NCI-H82 treated with DMSO at 0.1 percent for 48 hours (cell line): ENCODE results near the gene RERE.
"Not testable (repeated sequence)": the region's sequence is repeated elsewhere in the genome, so short reads cannot be mapped to it uniquely, and the experiment has no call there.

Source experiments
- DNase-seq: peaks from one replicate; lab custom pipeline; 2025; ENCODE audit not compliant: unreplicated experiment; lab: John Stamatoyannopoulos, UW

The RERE gene

DNA sequence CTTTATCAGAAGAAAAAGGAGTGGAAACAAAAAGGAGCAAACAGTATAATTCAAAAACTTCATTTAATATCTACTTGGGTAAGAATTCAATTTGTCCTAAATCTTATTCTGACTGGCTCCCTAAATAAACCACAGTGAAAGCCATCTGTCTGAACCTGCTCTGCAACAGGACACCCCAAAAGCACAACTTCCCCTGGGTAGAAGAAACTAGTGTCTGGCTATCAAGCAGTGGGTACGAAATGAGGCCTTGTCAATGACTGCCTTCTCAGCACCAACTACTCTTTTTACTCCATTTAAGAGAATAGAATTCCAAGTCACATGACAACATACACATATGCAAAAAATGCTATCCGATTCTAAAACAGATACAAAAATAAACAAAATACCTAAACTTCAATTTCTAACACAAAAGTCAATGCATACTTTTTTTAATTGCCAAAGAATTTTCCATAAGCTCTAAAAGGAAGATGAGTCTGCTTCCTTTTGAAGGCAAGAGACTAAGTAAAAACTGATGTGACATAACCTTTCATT is 292.7 kb downstream of the RERE start:
- no peak for DNase-seq

DNA sequence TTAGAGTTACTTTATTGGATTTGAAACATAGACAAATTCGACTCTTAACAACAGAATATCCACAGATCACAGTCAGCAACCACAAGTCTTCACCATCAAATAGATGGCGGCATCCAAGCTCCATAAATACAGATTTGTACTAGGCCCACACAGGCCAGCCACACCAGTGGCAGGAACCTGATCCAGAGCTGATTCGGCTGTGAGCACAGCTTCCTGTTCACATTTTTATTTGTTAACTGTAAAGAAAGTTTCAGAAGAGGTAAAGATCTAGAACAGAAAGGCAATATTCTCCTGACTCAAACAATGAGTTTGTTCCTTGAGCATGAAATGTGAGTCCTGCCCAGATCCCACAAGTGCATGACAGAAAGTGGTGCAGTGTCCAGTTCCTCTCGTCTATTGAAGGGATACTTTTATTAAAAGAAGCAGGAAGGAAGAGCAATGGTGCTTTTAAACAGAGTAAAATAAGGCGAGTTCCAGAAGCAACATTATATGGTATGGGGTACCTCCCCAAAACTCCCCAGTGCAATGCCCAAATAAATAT is 293.7 kb downstream of the RERE start:
- no peak for DNase-seq

DNA sequence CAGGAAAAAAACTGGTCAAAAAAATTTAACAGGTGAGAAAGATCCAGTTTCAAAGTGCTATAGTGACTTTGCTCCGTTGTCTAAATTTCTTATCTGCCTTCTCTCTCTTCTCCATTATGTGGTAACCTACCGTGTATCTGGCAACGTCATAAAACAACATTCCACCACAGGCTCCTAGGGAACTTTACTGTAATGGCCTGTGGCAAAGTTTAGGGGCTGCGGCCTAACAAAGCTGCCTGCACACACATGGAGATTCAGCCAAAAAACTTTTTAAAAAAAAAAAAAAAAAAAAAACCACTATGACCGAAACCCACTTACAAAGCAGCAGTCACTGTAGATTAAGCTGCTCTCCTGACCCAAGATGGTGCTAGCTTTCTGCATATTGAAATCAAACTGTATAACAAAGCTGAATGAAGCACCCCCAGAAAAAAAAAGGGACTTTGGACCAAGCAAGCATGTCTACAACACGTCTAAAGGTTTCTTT is 296.9 kb downstream of the RERE start:
- no peak for DNase-seq

DNA sequence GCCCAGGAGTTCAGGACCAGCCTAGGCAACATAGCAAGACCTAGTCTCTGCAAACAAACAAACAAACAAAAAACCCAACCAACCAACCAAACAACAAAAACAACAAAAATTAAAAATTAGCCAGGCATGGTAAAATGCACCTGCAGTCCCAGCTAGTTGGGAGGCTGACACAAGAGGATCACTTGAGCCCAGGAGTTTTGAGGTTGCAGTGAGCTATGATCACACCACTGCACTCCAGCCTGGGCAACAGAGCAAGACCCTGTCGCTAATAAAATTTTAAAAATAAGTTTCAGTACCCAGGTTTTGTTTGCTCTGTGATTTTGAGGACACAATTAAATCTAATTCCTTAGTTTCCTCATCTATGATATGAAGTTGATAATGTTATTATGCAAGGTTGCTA is 298.3 kb downstream of the RERE start:
- no peak for DNase-seq

DNA sequence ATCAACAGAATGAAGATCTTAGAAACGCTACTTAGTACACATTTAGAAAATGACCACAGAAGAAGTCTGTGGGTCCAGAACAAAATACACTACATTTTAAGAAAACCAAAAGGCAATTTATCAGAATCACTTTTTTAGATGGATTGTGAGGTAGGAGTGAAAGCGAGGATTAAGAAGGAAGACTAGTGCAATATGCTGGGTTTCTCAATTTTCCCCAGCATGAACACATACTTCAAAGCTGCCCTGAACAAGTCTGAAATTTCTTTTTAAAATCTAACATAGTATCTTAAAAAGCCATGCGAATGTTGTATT is 299.0 kb downstream of the RERE start:
- no peak for DNase-seq

DNA sequence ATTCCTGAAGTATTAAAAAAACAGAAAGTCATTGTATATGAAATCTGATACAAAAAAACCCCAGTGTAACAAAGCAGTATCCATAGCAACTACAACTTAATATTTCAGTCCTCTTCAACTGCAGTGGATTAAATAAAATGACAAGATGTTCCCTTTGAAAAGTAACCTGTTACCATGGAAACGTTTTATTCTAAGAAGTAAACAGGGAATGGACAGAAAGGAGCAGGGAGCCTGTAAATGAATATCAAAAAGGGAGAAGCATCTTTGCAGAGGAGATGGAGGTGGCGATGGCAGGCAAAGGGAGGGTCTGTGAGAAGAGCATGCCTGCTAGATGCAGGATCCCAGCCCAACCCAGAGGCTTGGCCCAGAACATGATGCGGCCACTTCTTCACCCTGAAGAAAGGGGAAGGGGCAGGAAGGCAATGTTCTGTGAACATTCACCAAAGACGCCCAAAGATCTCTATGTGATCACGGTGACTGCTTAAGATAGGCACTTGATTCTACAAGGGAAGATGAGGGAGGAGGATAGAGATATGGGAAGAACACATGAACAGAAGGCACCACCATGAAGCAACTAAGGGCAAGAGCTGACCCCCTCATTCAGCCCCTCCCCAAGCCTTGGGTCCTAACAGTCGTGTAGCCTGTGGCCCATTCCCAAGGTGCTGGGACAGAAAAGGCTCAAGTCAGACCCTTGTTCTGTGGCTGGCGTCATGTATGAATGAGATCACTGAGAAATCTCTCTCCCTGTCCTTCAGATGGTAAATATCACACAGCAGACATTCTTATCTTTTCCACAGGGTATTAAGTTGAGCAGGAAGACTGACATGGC is 299.6 kb downstream of the RERE start:
- DNase-seq, result peak; percentile 69

DNA sequence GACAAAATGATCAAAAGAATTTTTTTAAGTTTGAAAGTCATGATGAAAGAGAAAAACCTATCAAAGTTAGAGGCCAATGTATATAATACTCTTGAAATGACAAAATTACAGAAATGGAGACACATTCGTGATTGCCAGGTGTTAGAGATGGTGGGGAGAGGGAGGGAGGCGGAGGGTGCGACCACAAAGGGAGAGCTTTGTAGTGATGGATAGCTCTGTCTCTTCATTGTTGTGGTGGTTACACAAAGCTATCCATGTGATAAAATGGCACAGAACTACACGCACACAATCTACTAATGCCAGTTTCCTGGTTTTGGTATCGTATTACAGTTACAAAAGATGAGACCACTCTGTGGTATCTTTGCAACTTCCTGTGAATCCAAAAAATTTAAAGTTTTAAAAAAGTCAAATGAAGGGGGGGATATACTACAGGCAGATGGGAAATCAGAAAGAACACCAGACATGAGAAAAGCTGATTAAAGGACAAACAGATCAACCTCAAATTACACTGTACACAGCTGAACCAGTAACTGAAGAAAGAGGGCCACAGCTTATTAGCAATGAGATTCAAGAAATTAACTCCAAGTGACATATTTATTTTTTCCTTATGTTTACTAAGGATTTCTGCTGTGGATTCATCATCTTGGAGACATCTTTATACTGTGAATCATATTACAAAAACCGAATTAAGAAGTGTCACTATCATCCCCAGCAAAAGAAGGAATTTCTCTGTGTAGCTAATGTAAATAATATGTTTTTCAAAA is 300.5 kb downstream of the RERE start:
- peak; percentile 98 for DNase-seq

DNA sequence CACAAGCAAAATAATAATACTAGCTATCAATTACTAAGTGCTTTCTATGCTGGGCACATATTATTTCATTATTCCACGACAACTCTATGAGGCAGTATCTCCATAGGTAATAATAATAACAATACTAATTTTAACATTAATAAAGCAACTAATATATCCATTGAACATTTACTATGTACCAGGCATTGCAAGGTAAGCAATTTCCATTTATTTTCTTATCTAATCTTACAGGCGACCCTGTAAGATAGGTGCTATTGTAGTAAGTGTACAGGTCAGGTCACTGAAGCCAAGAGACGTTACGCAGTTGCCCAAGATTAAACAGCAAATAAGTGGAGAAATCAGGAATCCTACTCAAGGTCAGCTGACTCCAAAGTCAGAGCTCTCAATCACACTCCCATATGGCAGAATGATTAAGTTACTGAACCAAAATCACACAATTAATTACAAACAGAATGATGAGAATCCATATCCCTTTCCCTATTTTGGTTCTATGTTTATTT is 301.1 kb downstream of the RERE start:
- DNase-seq, result peak; percentile 73

DNA sequence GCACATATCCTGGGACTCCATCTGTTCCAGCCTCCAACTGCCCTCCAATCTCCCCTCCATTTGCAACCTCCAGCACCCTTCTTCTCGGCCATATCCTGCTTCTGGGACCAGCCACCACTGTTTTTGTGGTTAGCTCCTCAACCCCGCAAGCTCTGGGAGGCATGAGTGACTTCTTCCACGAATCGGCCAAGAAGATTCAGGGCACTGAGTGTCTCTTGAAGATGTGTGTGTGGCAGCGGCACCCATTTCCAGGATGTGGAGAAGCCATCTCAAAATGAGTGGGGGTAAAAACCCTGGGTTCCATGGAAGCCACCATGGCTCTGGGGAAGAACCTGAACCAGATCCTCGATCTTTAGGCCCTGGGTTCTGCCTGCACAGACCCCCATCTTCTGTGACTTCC is 304.9 kb downstream of the RERE start:
- no peak for DNase-seq

DNA sequence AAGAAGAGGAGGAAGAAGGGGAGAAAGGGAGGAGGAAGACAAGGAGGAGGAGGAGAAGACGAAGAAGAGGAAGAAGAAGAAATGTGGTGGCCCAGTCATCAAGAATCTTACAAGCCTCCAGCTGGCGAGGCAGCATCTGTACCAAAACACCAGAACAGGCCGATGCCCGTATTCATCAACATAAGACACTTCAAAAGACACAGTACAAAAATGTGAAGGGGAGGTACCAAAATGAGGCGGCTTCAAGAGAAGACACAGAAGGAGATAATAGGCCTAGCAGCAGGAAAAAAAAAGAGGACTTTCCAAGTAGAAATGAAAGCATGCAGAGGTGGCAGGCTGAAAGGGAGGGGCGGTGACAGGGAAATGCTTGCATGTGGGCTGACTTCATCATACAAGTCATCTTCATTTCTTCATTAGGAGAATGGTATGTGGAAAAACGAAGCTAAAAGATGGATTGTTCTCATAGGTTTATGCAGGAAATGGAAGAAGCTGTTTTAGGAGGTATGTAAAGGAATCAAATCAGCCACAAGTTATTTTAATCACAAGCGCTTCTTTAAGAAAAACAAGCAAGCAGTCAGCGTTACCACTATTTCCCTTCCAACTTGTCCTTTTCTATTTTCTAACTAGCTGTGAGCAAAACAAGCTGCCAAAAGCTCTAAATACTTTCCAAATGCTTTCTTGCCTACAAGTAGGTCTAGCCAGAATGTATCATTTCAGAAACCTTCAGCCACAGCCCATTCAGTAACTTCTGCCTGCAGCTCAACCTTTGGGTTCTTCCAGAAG is 307.2 kb downstream of the RERE start:
- no peak for DNase-seq

DNA sequence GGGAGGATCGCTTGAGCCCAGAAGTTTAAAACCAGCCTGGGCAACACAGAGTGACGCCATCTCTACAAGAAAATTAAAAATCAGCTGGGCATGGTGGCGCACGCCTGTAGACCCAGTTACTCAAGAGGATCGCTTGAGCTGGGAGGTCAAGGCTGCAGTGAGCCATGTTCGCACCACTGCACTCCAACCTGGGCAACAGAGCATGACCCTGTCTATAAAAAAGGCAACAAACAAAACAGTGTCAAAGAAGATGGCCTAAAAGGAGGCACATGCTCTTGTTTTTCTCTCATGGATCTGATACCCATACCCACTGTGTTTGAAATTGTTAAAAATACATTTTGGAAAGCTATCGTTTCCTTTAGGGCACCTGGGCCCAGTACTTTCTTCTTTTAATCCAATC is 307.9 kb downstream of the RERE start:
- DNase-seq, result no peak

DNA sequence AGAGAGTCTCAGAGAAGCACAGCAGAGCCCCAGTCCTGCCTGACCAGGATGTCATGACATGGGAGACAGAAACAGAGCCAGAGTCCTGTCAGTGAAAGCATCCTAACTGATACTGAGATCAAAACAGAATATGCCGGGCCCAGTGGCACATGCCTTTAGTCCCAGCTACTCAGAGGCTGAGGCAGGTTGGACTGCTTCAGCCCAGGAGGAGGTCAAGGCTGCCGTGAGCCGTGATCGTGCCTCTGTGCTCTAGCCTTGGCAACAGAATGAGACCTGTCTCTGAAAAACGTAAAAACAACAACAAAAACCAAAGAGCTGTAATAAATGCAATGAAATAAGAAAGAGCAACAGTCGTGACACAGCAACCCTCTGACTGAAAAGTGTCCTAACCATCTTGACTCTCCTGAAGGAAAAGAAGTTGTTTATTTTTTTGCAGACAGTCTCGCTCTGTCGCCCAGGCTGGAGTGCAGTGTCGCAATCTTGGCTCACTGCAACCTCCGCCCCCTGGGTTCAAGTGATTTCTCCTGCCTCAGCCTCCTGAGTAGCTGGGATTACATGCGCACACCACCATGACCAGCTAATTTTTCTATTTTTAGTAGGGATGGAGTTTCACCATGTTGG is 310.3 kb downstream of the RERE start:
- DNase-seq, result no peak

DNA sequence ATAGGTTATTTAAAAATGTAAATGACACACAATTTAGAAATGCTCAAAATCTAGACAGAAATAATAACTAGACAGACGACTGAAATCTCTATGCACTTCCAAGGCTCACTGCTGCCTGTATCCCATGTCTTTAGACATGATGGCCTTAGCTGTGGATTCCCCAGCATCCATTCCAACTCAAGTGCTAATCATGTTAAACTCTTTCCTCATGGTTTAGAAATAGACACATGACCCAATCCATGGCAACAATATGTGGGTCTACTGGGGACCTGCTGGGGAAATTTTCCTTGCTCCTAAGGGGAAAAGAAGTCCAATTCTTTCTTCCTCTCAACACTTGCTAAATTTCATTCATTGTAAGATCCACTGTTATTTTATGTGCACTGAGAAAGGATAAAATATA is 311.0 kb downstream of the RERE start:
- DNase-seq, result no peak

DNA sequence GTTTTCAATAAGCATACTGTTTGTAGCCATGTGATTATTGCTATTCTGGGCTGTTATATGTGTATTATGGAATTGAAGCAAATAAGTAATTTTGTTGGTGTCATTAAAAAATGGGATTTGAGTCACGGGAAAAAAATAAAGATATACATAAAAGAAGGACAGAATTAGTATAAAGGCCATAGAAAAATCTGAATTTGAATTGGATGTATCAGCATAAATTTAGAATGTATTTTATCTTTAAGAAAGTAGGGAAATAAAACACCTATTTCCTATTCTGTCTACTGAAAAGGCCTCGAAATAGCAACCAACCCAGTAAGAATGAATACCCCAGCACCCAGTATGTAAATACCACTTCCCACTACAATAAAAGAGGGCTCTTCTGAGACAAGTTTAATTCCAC is 313.6 kb downstream of the RERE start:
- DNase-seq, result no peak

DNA sequence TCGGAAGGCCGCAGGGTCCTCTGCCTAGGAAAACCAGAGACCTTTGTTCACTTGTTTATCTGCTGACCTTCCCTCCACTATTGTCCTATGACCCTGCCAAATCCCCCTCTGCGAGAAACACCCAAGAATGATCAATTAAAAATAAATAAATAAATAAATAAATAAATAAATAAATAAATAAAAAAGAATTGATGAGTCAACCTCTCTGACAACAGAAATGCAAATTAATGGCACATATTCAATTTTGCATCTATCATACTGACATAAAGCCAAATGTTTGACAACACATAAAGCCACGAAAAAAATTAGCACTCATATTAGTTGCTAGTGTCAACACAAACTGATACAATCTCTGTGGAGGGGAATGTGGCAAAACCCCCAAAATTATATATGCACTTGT is 314.5 kb downstream of the RERE start:
- DNase-seq, result not testable (repeated sequence)

DNA sequence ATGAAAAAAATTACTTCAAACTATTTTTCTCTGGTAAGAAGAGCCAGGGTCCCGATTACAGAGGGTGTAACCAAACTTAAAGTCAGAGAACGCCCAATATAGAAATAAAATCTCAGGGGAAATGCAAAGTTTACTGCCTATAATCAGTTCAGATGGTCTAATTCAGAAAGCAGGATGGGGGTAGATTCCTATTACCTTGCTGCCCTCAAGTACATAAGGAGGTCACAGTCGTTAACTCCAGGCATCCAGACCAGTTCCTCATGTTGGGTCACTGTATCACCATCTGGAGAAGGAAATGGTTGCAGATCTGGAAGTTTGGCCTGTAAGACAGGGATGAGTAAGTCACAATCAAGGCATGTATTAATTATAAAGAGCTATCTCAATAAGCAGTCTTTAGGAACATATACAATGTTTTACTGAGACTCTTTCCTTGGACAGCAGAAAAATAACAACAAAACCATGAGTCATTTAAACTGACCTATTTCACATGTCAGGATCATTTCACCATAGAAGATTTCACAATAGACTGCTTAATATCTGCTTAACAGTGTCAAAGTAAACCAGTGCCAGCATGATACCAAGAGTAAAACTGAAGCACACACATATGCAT is 320.1 kb downstream of the RERE start:
- no peak for DNase-seq

DNA sequence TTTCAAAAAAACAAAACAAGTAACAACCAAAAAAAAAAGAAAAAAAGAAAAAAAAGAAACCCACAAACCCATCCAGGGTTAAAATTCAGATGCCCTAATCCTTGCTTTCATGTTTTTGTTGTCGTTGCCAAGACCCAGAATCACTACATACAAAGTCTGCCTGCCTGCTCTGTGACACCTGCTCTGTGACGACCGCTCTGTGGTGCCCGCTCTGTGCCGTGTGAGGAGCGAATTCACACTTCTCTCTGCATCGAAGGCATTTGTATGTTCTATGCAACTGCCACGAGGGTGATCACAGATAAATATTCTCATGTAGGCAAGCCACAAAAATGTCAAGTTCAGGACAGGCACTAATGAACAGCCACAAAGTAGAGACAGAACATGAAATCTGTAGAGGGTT is 321.0 kb downstream of the RERE start:
- DNase-seq, result no peak

DNA sequence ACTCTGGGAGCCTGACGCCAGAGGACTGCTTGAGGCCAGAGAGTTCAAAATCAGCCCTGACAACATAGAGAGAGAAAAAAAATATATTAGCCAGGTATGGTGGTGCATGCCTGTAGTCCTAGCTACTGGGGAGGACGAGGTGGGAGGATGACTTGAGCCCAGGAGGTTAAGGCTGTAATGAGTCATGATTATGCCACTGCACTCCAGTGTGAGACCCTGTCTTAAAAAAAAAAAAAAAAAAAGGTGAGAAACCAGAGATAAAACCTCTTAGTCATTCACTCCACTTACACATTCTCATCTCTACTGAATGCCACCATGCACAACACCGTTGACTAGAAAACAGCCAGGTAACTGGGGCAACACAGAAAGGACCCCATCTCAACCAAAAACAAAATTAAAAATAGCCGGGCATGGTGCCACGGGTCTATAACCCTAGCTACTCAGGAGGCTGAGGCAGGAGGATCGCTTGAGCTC is 321.5 kb downstream of the RERE start:
- DNase-seq, result no peak

DNA sequence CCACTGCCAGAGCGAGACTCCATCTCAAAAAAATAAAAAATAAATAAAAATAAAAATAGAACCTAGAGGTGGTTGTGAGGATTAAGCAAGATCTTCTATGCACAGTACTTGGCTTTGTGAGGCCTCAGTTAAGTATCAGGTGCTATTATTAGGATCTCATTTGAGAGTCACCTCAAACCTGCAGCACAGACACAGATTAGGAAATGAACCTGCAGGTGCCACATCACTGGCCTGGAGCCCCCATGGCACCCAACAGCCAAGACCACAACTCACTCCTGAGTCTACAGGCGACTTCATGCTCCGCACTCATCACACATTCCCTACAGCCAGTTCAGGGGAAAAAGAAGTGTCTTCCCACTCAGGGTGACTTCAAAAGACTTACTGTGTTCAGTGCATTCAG is 322.8 kb downstream of the RERE start:
- DNase-seq, result no peak

DNA sequence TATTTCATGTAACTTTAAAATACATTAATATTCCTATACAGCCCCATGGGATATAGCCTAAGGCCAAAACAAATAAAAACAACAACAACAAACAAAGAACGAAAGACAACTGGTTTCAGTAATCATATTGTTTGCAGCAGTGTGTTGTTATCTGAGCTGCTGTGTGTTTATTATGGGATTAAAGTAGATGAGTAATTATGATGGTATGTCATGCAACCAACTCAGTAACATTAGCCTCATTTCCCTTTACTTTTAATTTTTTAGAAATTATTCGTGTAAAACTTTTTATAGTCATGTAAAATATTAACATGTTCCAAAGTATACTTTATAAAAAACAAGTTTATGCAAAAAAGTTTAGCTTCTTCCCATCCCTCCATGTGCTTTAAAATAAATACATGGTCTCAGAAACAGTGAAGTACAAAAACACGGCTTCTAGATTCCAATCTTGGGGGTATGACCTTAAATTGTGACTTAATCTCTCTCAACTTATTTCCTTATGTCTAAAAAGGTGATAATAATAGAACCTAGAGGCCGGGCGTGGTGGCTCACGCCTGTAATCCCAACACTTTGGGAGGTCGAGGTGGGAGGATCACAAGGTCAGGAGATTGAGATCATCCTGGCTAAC is 323.4 kb downstream of the RERE start:
- no peak for DNase-seq
